H9 (cell line): ENCODE data around the gene RPS21. TPM values are rescaled to one million over a fixed set of nuclear protein-coding genes. Genes with fewer than 3 reads are reported as not detected.

Experiments
- DNase-seq: peaks from one replicate; pipeline ENCODE4 v3.0.0-alpha.2; 2017
- H2AFZ ChIP-seq: one replicate; pipeline ENCODE4 v1.6.1; 2013; ENCODE audit warnings: mild to moderate bottlenecking, low read length, control low read depth, moderate library complexity
- H2AK5ac ChIP-seq: 2 replicates; pipeline ENCODE4 v1.6.1; 2013; ENCODE audit warnings: low read length, control low read depth, mixed read lengths; ENCODE audit not compliant: insufficient read length
- H2BK120ac ChIP-seq: one replicate; pipeline ENCODE4 v1.6.1; 2013; ENCODE audit warnings: low read depth, mild to moderate bottlenecking, low read length, control low read depth, inconsistent platforms; ENCODE audit not compliant: poor library complexity, severe bottlenecking
- H2BK12ac ChIP-seq: 2 replicates; pipeline ENCODE4 v1.6.1; 2013; ENCODE audit warnings: low read length, control low read depth, mixed read lengths, low read depth; ENCODE audit not compliant: insufficient read length
- H2BK15ac ChIP-seq: 2 replicates; pipeline ENCODE4 v1.6.1; 2013; ENCODE audit warnings: low read depth, low read length, control low read depth
- H2BK20ac ChIP-seq: one replicate; pipeline ENCODE4 v1.6.1; 2013; ENCODE audit warnings: low read depth, mild to moderate bottlenecking, low read length, control low read depth, inconsistent platforms; ENCODE audit not compliant: poor library complexity, severe bottlenecking
- H2BK5ac ChIP-seq: 2 replicates; pipeline ENCODE4 v1.6.1; 2013; ENCODE audit warnings: low read length, control low read depth, mixed read lengths; ENCODE audit not compliant: insufficient read length
- H3K14ac ChIP-seq: 2 replicates; pipeline ENCODE4 v1.6.1; 2013; ENCODE audit warnings: low read length, control low read depth; ENCODE audit not compliant: insufficient read depth
- H3K18ac ChIP-seq: 2 replicates; pipeline ENCODE4 v1.6.1; 2013; ENCODE audit warnings: low read depth, mild to moderate bottlenecking, mixed read lengths, low read length, control low read depth; ENCODE audit not compliant: insufficient read length
- H3K23ac ChIP-seq: 2 replicates; pipeline ENCODE4 v1.6.1; 2013; ENCODE audit warnings: low read length, control low read depth, mixed read lengths, low read depth; ENCODE audit not compliant: insufficient read length
- H3K23me2 ChIP-seq: 2 replicates; pipeline ENCODE4 v1.6.1; 2013; ENCODE audit warnings: low read depth, mild to moderate bottlenecking, mixed read lengths, low read length, control low read depth; ENCODE audit not compliant: insufficient read length, poor library complexity, severe bottlenecking
- H3K27ac ChIP-seq: 2 replicates; pipeline ENCODE4 v1.5.1; 2013; ENCODE audit warnings: low read length, control low read depth, mixed read lengths, low read depth; ENCODE audit not compliant: insufficient read length
- H3K27me3 ChIP-seq: 2 replicates; pipeline ENCODE4 v1.6.1; 2013; ENCODE audit warnings: low read length, control low read depth, inconsistent platforms; ENCODE audit not compliant: insufficient read depth
- H3K4ac ChIP-seq: 2 replicates; pipeline ENCODE4 v1.6.1; 2013; ENCODE audit warnings: low read depth, mild to moderate bottlenecking, control low read depth, inconsistent platforms, low read length, moderate library complexity
- H3K4me1 ChIP-seq: 2 replicates; pipeline ENCODE4 v1.6.1; 2013; ENCODE audit warnings: low read length, control low read depth, inconsistent platforms; ENCODE audit not compliant: insufficient read depth
- H3K4me2 ChIP-seq: 2 replicates; pipeline ENCODE4 v1.6.1; 2013; ENCODE audit warnings: low read length, control low read depth, mixed read lengths; ENCODE audit not compliant: insufficient read length, insufficient read depth
- H3K56ac ChIP-seq: 2 replicates; pipeline ENCODE4 v1.6.1; 2013; ENCODE audit warnings: low read depth, mild to moderate bottlenecking, mixed read lengths, low read length, control low read depth; ENCODE audit not compliant: insufficient read length
- H3K79me1 ChIP-seq: 2 replicates; pipeline ENCODE4 v1.6.1; 2013; ENCODE audit warnings: low read depth, mild to moderate bottlenecking, moderate library complexity, low read length, control low read depth, inconsistent platforms; ENCODE audit not compliant: insufficient read depth, poor library complexity, severe bottlenecking
- H3K79me2 ChIP-seq: 2 replicates; pipeline ENCODE4 v1.6.1; 2013; ENCODE audit warnings: low read length, control low read depth, inconsistent platforms; ENCODE audit not compliant: insufficient read depth
- H3K9ac ChIP-seq: 2 replicates; pipeline ENCODE4 v1.6.1; 2013; ENCODE audit warnings: low read length, control low read depth, mixed read lengths; ENCODE audit not compliant: insufficient read length; ENCODE audit errors: extremely low read depth
- H3K9me3 ChIP-seq: one replicate; pipeline ENCODE4 v1.6.1; 2013; ENCODE audit warnings: low read depth, low read length, inconsistent platforms; ENCODE audit not compliant: control insufficient read depth
- H3T11ph ChIP-seq: one replicate; pipeline ENCODE4 v1.6.1; 2013; ENCODE audit warnings: mild to moderate bottlenecking, low read length, control low read depth, inconsistent platforms
- H4K20me1 ChIP-seq: one replicate; pipeline ENCODE4 v1.6.1; 2013; ENCODE audit not compliant: control insufficient read depth, insufficient read length, insufficient read depth
- H4K5ac ChIP-seq: 2 replicates; pipeline ENCODE4 v1.6.1; 2013; ENCODE audit warnings: low read depth, mild to moderate bottlenecking, mixed read lengths, low read length, control low read depth; ENCODE audit not compliant: insufficient read length
- H4K8ac ChIP-seq: replicated peaks from 2 replicates; pipeline ENCODE4 v1.6.1; 2013; ENCODE audit warnings: low read length, control low read depth, mixed read lengths, low read depth; ENCODE audit not compliant: insufficient read length
- H4K91ac ChIP-seq: 2 replicates; pipeline ENCODE4 v1.6.1; 2013; ENCODE audit warnings: low read depth, mild to moderate bottlenecking, moderate library complexity, mixed read lengths, low read length, control low read depth; ENCODE audit not compliant: insufficient read length
- H3K27ac Mint-ChIP-seq, 3 experiments: 2 replicates in 2 of 3; 3 replicates in 1 of 3; pipeline ENCODE4 v1.8.0; 2020 to 2021; ENCODE audit warnings: mixed read lengths in 3 of 3, mild to moderate bottlenecking in 1 of 3, moderate library complexity in 1 of 3
- H3K27me3 Mint-ChIP-seq: 2 replicates; pipeline ENCODE4 v1.8.0; 2021; ENCODE audit warnings: low read depth, mild to moderate bottlenecking, moderate library complexity, mixed read lengths
- H3K36me3 Mint-ChIP-seq, 3 experiments: 2 replicates in 2 of 3; 3 replicates in 1 of 3; pipeline ENCODE4 v1.8.0; 2020 to 2021; ENCODE audit warnings: low read depth in 3 of 3, mixed read lengths in 3 of 3; ENCODE audit not compliant: insufficient read depth in 1 of 3
- H3K4me1 Mint-ChIP-seq, 2 experiments: 2 replicates each; pipeline ENCODE4 v1.8.0; 2020; ENCODE audit warnings: mixed read lengths in 2 of 2
- H3K4me3 Mint-ChIP-seq, 2 experiments: 2 replicates in 1 of 2; 3 replicates in 1 of 2; pipeline ENCODE4 v1.8.0; 2020 to 2021; ENCODE audit warnings: mild to moderate bottlenecking in 2 of 2, mixed read lengths in 2 of 2, moderate library complexity in 1 of 2
- H3K9me3 Mint-ChIP-seq, 2 experiments: 2 replicates in 1 of 2; 3 replicates in 1 of 2; pipeline ENCODE4 v1.8.0; 2020; ENCODE audit warnings: mild to moderate bottlenecking in 2 of 2, mixed read lengths in 2 of 2, moderate library complexity in 1 of 2
- CTCF ChIP-seq: fragments of 200-600 bp; sonication (generic); conservative IDR thresholded peaks from 3 replicates; pipeline ENCODE4 v1.8.0; 2021; ENCODE audit warnings: antibody characterized with exemption, mild to moderate bottlenecking
- WGBS: extraction: QIAGEN DNeasy Blood & Tissue Kit; methylation state at CpG from one replicate; pipeline ENCODE4 v1.1.7; 2013; ENCODE audit warnings: missing lambda C conversion rate, low lambda C conversion rate, mixed read lengths; ENCODE audit not compliant: insufficient read length; ENCODE audit errors: extremely low coverage; 5-methylcytosine and 5-hydroxymethylcytosine counted together
- total RNA-seq: library from RNA; stranded (reverse); gene quantifications from 2 replicates; pipeline ENCODE4 v1.2.1, GENCODE V29; 2021

The RPS21 gene
- total RNA-seq, 1 experiment from 2014 or later, result 1,715 TPM

- Histone ChIP-seq H3K4ac (no peak overlapping the region; the same call in 1 of the 2 replicates), H3K4me2 (no peak overlapping the region), H2BK20ac (no peak overlapping the region), H3K79me2 (no peaks in the 10 kb centered on the region), H3K23ac (no peak overlapping the region), H3K27ac (no peak overlapping the region), H3K79me1 (no peaks in the 10 kb centered on the region), H2BK5ac (no peak overlapping the region), H3K9ac (no peak overlapping the region), H3K14ac (0 out of 2 replicates have a peak overlapping the region, but pooled peaks have one; percentile 39), H3K18ac (peak overlapping the region; percentile 34), H3K4me1 (no peaks in the 10 kb centered on the region; the same call in 1 of the 2 replicates), H4K20me1 (no peaks in the 10 kb centered on the region), H2BK120ac (no peak overlapping the region), H3K56ac (no peak overlapping the region), H3T11ph (no peak overlapping the region), H4K8ac (no peak overlapping the region), H3K9me3 (no peaks in the 10 kb centered on the region), H4K5ac (no peak overlapping the region), H4K91ac (peak overlapping the region; percentile 53), H2BK15ac (no peak overlapping the region), H2AFZ (no peak overlapping the region), H2AK5ac (no peak overlapping the region), H3K23me2 (no peaks in the 10 kb centered on the region), H2BK12ac (no peak overlapping the region), H3K27me3 (no peaks in the 10 kb centered on the region)
- peaks cover 19 to 24% of the 10 kb centered on the region in 2 experiments for H3K4me1 Mint-ChIP-seq
- TF ChIP-seq CTCF, result no peak
- no peak for DNase-seq
- no peak overlapping the region for H3K4me3 Mint-ChIP-seq
- peaks cover 2% of the 10 kb centered on the region; the same call in 1 of the 2 replicates for H3K27me3 Mint-ChIP-seq
- peak overlapping the region in 1 of 3 experiments; percentile 94; a peak in 2 of 7 replicates for H3K27ac Mint-ChIP-seq
- peaks cover 12 to 21% (median 13%) of the 10 kb centered on the region in 3 experiments for H3K36me3 Mint-ChIP-seq
- WGBS, result no CpG with 5 or more reads among the region's 15 CpGs
- peaks cover 5 to 15% of the 10 kb centered on the region in 2 experiments for H3K9me3 Mint-ChIP-seq
These were observed 9.2 kb upstream of the RPS21 start for GRCh38 chr20:62377615-62378178.
